Prostate gland (tissue), 2 donors: ENCODE data around the gene GH2.

Experiments used
- CTCF ChIP-seq, 4 experiments: fragments of 200-600 bp in 2 of 4; fragments of 450-650 bp in 2 of 4; sonication (generic) in 2 of 4; IDR thresholded peaks; 1 replicate in 3 of 4; 2 replicates in 1 of 4; pipeline ENCODE4 v1.5.1; 2016 to 2019; ENCODE audit warnings: antibody characterized with exemption in 4 of 4, mild to moderate bottlenecking in 2 of 4, moderate library complexity in 2 of 4
- POLR2AphosphoS5 ChIP-seq: sonication (generic); formaldehyde crosslinking; IDR thresholded peaks from one replicate; pipeline ENCODE4 v1.6.1; 2017; ENCODE audit warnings: antibody characterized with exemption

GRCh38 chr17:63911041-63911635 lies 29.4 kb upstream of the GH2 start, which contains the start of gene CSHL1:
- no peak for TF ChIP-seq POLR2AphosphoS5
- no peak for TF ChIP-seq CTCF (IDR thresholded peaks at IDR 0.05)
